SK-N-SH (cell line): ENCODE data around the gene PTPN14.

Source experiments
- FOXM1 ChIP-seq: IDR thresholded peaks from 2 replicates; pipeline ENCODE4 v1.4.0; 2012; ENCODE audit warnings: low read depth, mild to moderate bottlenecking
- RFX5 ChIP-seq: IDR thresholded peaks from 2 replicates; pipeline ENCODE4 v1.6.1; 2012; ENCODE audit warnings: mild to moderate bottlenecking, improper control_type of control experiment, low read length
- TCF12 ChIP-seq: IDR thresholded peaks from 2 replicates; pipeline ENCODE4 v1.4.0; 2012
- TF ChIP-seq, protein P1 (sequence below): fragments of 200-600 bp; sonication (generic); IDR thresholded peaks from 2 replicates; pipeline ENCODE4 v1.6.1; 2017; ENCODE audit warnings: antibody characterized with exemption, mild to moderate bottlenecking, moderate library complexity
- TF ChIP-seq, protein P2 (sequence below): IDR thresholded peaks from 2 replicates; pipeline ENCODE4 v1.6.1; 2012; ENCODE audit warnings: mild to moderate bottlenecking, low read depth, low read length, moderate library complexity

DNA sequence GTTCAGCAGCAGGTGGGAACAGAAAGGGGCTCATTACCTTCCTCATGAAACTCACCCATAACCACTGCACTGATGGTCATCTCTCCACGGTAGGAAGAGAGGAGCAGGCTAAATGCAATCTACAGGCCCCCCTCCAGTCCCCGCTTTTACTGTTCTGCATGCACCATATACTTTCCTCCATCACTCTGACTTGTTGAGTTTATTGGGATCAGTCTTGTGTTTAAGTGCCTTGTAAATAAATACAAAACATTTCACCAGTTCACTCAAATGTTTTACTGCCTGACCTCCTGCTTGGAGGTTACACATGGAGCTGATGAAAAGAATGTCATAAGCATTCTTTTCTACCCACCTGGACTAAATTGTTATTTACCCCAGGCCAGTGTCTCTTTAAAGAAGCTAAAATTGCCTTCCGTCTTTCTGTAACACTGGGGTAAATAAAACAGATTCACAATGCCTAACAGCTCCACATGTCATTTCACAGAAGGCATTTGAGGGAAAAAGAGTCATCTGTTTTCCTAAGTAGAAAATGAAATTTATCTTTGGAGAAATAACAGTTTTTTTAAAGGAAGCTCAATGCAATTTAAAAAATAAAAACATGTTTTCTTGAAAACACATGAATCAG lies 30.7 kb downstream of the PTPN14 start:
- TF ChIP-seq FOXM1: no peak
- TF ChIP-seq, protein P1, sequence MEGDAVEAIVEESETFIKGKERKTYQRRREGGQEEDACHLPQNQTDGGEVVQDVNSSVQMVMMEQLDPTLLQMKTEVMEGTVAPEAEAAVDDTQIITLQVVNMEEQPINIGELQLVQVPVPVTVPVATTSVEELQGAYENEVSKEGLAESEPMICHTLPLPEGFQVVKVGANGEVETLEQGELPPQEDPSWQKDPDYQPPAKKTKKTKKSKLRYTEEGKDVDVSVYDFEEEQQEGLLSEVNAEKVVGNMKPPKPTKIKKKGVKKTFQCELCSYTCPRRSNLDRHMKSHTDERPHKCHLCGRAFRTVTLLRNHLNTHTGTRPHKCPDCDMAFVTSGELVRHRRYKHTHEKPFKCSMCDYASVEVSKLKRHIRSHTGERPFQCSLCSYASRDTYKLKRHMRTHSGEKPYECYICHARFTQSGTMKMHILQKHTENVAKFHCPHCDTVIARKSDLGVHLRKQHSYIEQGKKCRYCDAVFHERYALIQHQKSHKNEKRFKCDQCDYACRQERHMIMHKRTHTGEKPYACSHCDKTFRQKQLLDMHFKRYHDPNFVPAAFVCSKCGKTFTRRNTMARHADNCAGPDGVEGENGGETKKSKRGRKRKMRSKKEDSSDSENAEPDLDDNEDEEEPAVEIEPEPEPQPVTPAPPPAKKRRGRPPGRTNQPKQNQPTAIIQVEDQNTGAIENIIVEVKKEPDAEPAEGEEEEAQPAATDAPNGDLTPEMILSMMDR: no peak
- no peak for TF ChIP-seq TCF12
- TF ChIP-seq RFX5: no peak
- TF ChIP-seq, protein P2, sequence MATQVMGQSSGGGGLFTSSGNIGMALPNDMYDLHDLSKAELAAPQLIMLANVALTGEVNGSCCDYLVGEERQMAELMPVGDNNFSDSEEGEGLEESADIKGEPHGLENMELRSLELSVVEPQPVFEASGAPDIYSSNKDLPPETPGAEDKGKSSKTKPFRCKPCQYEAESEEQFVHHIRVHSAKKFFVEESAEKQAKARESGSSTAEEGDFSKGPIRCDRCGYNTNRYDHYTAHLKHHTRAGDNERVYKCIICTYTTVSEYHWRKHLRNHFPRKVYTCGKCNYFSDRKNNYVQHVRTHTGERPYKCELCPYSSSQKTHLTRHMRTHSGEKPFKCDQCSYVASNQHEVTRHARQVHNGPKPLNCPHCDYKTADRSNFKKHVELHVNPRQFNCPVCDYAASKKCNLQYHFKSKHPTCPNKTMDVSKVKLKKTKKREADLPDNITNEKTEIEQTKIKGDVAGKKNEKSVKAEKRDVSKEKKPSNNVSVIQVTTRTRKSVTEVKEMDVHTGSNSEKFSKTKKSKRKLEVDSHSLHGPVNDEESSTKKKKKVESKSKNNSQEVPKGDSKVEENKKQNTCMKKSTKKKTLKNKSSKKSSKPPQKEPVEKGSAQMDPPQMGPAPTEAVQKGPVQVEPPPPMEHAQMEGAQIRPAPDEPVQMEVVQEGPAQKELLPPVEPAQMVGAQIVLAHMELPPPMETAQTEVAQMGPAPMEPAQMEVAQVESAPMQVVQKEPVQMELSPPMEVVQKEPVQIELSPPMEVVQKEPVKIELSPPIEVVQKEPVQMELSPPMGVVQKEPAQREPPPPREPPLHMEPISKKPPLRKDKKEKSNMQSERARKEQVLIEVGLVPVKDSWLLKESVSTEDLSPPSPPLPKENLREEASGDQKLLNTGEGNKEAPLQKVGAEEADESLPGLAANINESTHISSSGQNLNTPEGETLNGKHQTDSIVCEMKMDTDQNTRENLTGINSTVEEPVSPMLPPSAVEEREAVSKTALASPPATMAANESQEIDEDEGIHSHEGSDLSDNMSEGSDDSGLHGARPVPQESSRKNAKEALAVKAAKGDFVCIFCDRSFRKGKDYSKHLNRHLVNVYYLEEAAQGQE: no peak
